ENCODE data around the gene IFNAR1. TPM values are rescaled to one million over a fixed set of nuclear protein-coding genes. Genes with fewer than 3 reads are reported as not detected.
A peak's percentile ranks its signal among the peaks of the same experiment; 100 is the strongest.

The IFNAR1 gene
- total and polyA plus RNA-seq, 2 experiments from 2014 or later, result 26.9 to 33.4 TPM

- H2AFZ ChIP-seq, result no peak overlapping the region
- no peaks in the 10 kb centered on the region for H3K9me2 ChIP-seq (replicated peaks; ENCODE audit: insufficient read depth)
- DNase-seq (ENCODE audit: low spot score), result peak; percentile 29
- 69% methylated on average over 5 of the region's 5 CpGs for WGBS (ENCODE audit: low lambda C conversion rate, missing lambda C conversion rate)
- H3K36me3 ChIP-seq (replicated peaks; ENCODE audit: insufficient read depth, low read depth), result no peaks in the 10 kb centered on the region
- TF ChIP-seq, protein P1, sequence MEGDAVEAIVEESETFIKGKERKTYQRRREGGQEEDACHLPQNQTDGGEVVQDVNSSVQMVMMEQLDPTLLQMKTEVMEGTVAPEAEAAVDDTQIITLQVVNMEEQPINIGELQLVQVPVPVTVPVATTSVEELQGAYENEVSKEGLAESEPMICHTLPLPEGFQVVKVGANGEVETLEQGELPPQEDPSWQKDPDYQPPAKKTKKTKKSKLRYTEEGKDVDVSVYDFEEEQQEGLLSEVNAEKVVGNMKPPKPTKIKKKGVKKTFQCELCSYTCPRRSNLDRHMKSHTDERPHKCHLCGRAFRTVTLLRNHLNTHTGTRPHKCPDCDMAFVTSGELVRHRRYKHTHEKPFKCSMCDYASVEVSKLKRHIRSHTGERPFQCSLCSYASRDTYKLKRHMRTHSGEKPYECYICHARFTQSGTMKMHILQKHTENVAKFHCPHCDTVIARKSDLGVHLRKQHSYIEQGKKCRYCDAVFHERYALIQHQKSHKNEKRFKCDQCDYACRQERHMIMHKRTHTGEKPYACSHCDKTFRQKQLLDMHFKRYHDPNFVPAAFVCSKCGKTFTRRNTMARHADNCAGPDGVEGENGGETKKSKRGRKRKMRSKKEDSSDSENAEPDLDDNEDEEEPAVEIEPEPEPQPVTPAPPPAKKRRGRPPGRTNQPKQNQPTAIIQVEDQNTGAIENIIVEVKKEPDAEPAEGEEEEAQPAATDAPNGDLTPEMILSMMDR (IDR thresholded peaks at IDR 0.05; ENCODE audit: poor library complexity), result no peak
- TF ChIP-seq EZH2phosphoT487 (IDR thresholded peaks at IDR 0.05; ENCODE audit: low read depth, severe bottlenecking, unreplicated experiment) (no peak), EZH2 (IDR thresholded peaks at IDR 0.05; ENCODE audit: borderline replicate concordance) (no peak)
- no peaks in the 10 kb centered on the region for H4K20me1 ChIP-seq (ENCODE audit: insufficient read depth, poor library complexity, severe bottlenecking)
- H3K4me2 ChIP-seq, result no peak overlapping the region
- no peak overlapping the region for H3K27ac ChIP-seq
- H3K27me3 ChIP-seq, result no peaks in the 10 kb centered on the region
- no peaks in the 10 kb centered on the region for H3K79me2 ChIP-seq
- H3K9me3 ChIP-seq (ENCODE audit: low read depth), result no peaks in the 10 kb centered on the region
- H3K4me3 ChIP-seq, result no peak overlapping the region
- no peaks in the 10 kb centered on the region for H3K4me1 ChIP-seq (ENCODE audit: insufficient read depth)
Measured at GRCh38 chr21:33396951-33397350, 72.2 kb downstream of the IFNAR1 start.

DNA sequence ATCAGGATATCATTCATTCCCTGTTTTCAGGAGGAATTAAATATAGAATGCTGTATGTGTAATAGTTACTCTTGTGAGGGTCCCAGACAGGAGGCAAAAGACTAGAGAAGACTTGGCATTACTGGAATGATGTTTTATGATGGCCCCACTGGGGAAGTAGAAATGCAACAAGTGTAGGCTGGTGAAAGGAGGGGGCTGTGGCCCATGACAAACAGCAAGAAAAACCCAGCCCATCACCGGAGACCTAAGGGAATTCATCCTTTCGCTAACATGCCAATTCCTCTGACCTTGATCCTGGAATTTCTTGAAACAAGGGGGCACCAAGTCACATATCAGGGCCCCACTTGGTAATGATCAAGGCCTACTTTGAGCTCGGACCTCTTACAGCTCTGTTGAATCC is 72.9 kb downstream of the IFNAR1 start:
- Histone ChIP-seq H3K9me2 (replicated peaks; ENCODE audit: insufficient read depth) (no peaks in the 10 kb centered on the region), H3K79me2 (no peaks in the 10 kb centered on the region), H3K9me3 (ENCODE audit: low read depth) (no peaks in the 10 kb centered on the region), H3K4me2 (no peak overlapping the region), H4K20me1 (ENCODE audit: insufficient read depth, poor library complexity, severe bottlenecking) (no peaks in the 10 kb centered on the region), H3K27me3 (no peaks in the 10 kb centered on the region), H3K36me3 (replicated peaks; ENCODE audit: insufficient read depth, low read depth) (no peaks in the 10 kb centered on the region), H2AFZ (no peak overlapping the region), H3K4me1 (ENCODE audit: insufficient read depth) (peaks cover 3% of the 10 kb centered on the region), H3K4me3 (no peak overlapping the region), H3K27ac (no peak overlapping the region)
- 100% methylated on average over 3 of the region's 3 CpGs for WGBS (ENCODE audit: low lambda C conversion rate, missing lambda C conversion rate)
- DNase-seq (ENCODE audit: low spot score), result no peak
- TF ChIP-seq, protein P1 (IDR thresholded peaks at IDR 0.05; ENCODE audit: poor library complexity), result no peak
- no peak for TF ChIP-seq EZH2phosphoT487 (IDR thresholded peaks at IDR 0.05; ENCODE audit: low read depth, severe bottlenecking, unreplicated experiment)
- no peak for TF ChIP-seq EZH2 (IDR thresholded peaks at IDR 0.05; ENCODE audit: borderline replicate concordance)

DNA sequence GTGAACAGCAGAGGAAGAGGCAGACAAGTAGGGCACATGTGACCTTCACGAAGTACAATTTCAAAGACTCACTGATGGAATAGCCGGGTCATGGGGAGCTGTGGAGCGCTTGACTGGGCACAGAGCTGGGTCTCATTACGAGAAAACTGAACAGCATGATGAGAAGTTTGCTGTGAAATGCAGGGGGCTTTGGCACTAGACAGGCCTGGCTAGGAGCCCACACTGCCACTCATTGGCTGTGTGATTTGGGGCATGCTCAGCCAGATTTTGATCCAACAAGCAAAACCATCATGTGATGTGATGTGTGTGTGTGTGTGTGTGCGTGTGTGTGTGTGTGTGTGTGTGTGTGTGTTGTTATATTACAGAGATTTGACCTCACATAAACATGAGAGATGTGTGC is 73.6 kb downstream of the IFNAR1 start:
- 80% methylated on average over 5 of the region's 5 CpGs for WGBS (ENCODE audit: low lambda C conversion rate, missing lambda C conversion rate)
- no peak overlapping the region for H3K4me2 ChIP-seq
- peaks cover 3% of the 10 kb centered on the region for H3K79me2 ChIP-seq
- TF ChIP-seq, protein P1 (IDR thresholded peaks at IDR 0.05; ENCODE audit: poor library complexity), result no peak
- TF ChIP-seq EZH2 (IDR thresholded peaks at IDR 0.05; ENCODE audit: borderline replicate concordance) (no peak), EZH2phosphoT487 (IDR thresholded peaks at IDR 0.05; ENCODE audit: low read depth, severe bottlenecking, unreplicated experiment) (no peak)
- no peaks in the 10 kb centered on the region for H3K9me3 ChIP-seq (ENCODE audit: low read depth)
- no peak for DNase-seq (ENCODE audit: low spot score)
- H2AFZ ChIP-seq, result no peak overlapping the region
- no peaks in the 10 kb centered on the region for H3K9me2 ChIP-seq (replicated peaks; ENCODE audit: insufficient read depth)
- H3K27ac ChIP-seq, result no peak overlapping the region
- H3K36me3 ChIP-seq (replicated peaks; ENCODE audit: insufficient read depth, low read depth), result no peaks in the 10 kb centered on the region
- H3K27me3 ChIP-seq, result no peaks in the 10 kb centered on the region
- no peaks in the 10 kb centered on the region for H4K20me1 ChIP-seq (ENCODE audit: insufficient read depth, poor library complexity, severe bottlenecking)
- no peak overlapping the region for H3K4me3 ChIP-seq
- H3K4me1 ChIP-seq (ENCODE audit: insufficient read depth), result peaks cover 3% of the 10 kb centered on the region

DNA sequence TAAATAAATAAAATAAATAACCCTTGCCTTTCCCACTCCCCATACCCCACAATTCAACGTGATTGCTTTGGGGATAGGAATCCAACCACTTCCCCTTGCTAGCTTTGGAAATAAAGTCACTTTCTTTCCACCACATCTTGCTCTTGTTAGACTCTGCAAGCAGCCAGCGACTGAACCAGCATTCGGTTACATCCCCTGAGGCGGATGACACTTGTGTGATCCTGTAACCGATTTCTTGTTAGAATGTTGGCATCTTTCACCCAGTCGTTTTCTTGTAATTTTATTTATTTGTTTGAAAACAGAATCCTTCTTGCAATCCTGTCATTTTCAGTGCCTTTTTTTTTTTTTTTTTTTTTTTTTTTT is 76.8 kb downstream of the IFNAR1 start:
- H3K4me1 ChIP-seq (ENCODE audit: insufficient read depth), result peaks cover 14% of the 10 kb centered on the region
- WGBS (ENCODE audit: low lambda C conversion rate, missing lambda C conversion rate), result 87% methylated on average over 6 of the region's 6 CpGs
- H3K4me3 ChIP-seq, result no peak overlapping the region
- no peak for DNase-seq (ENCODE audit: low spot score)
- H3K9me3 ChIP-seq (ENCODE audit: low read depth), result no peaks in the 10 kb centered on the region
- TF ChIP-seq, protein P1 (IDR thresholded peaks at IDR 0.05; ENCODE audit: poor library complexity), result no peak
- no peak for TF ChIP-seq EZH2 (IDR thresholded peaks at IDR 0.05; ENCODE audit: borderline replicate concordance)
- TF ChIP-seq EZH2phosphoT487 (IDR thresholded peaks at IDR 0.05; ENCODE audit: low read depth, severe bottlenecking, unreplicated experiment), result no peak
- peaks cover 32% of the 10 kb centered on the region for H3K79me2 ChIP-seq
- H3K9me2 ChIP-seq (replicated peaks; ENCODE audit: insufficient read depth), result no peaks in the 10 kb centered on the region
- H3K27me3 ChIP-seq, result no peaks in the 10 kb centered on the region
- no peak overlapping the region for H2AFZ ChIP-seq
- H3K27ac ChIP-seq, result no peak overlapping the region
- H3K36me3 ChIP-seq (replicated peaks; ENCODE audit: insufficient read depth, low read depth), result no peaks in the 10 kb centered on the region
- peaks cover 12% of the 10 kb centered on the region for H4K20me1 ChIP-seq (ENCODE audit: insufficient read depth, poor library complexity, severe bottlenecking)
- H3K4me2 ChIP-seq, result no peak overlapping the region

Data from hepatocyte (in vitro differentiated cells).